GM12891 (cell line): ENCODE data around the gene PRKAR1B.

Experiments used
- POLR2A ChIP-seq: IDR thresholded peaks from 2 replicates; pipeline ENCODE4 v1.6.1; 2011; ENCODE audit warnings: low read depth, low read length, control low read depth
- POLR2AphosphoS5 ChIP-seq: IDR thresholded peaks from 2 replicates; pipeline ENCODE4 v1.6.1; 2011; ENCODE audit warnings: low read depth, low read length, control low read depth
- SPI1 ChIP-seq: IDR thresholded peaks from 2 replicates; pipeline ENCODE4 v1.6.1; 2011; ENCODE audit warnings: low read depth, low read length, control low read depth
- TAF1 ChIP-seq: IDR thresholded peaks from 2 replicates; pipeline ENCODE4 v1.6.1; 2011; ENCODE audit warnings: low read depth, low read length, control low read depth

DNA sequence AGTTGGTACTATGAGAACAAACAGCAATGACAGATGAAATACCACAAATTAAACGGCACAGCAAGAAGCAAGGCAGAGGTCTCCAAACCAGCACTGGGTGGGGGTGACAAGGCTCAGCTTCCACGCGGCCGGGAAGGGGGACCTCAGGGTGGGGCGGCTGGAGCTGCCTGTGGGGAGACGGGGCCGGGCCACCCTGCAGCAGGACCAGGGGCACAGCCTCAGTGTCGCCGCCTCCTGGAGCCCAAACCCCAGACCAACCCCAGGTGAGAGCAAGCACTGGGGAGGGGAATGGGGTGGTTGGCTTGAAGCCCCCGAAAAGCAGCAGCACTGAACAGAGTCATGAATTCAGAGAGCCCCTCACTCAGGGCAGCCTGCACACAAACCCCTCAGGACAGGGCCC is 49.3 kb upstream of the PRKAR1B start:
- TF ChIP-seq POLR2AphosphoS5 (no peak), POLR2A (no peak), TAF1 (no peak), SPI1 (no peak)
